ENCODE data around the gene CHMP4B. TPM values are rescaled to one million over a fixed set of nuclear protein-coding genes. Genes with fewer than 3 reads are reported as not detected.

Gene CHMP4B
- total RNA-seq, 1 donor from 2014 or later = 97.2 TPM

GRCh38 chr20:33783818-33784217 is 27.3 kb upstream of the CHMP4B start:
- H3K4me1 Mint-ChIP-seq = peaks cover 26% of the 10 kb centered on the region
- no peaks in the 10 kb centered on the region for H3K27me3 Mint-ChIP-seq (ENCODE audit: low read depth)
- DNase-seq (ENCODE audit: low read depth, low spot score) = no peak
- H3K9me3 Mint-ChIP-seq = no peaks in the 10 kb centered on the region
- no peak for TF ChIP-seq CTCF (conservative IDR thresholded peaks at IDR 0.05)
- no peaks in the 10 kb centered on the region for H3K36me3 Mint-ChIP-seq (ENCODE audit: low read depth)
- no peak overlapping the region for H3K27ac Mint-ChIP-seq (ENCODE audit: unreplicated experiment)
- H3K4me3 Mint-ChIP-seq = no peak overlapping the region

- no peak overlapping the region for H3K4me3 Mint-ChIP-seq
- H3K36me3 Mint-ChIP-seq (ENCODE audit: low read depth) = no peaks in the 10 kb centered on the region
- H3K4me1 Mint-ChIP-seq = peaks cover 26% of the 10 kb centered on the region
- DNase-seq (ENCODE audit: low read depth, low spot score) = no peak
- no peaks in the 10 kb centered on the region for H3K9me3 Mint-ChIP-seq
- no peaks in the 10 kb centered on the region for H3K27me3 Mint-ChIP-seq (ENCODE audit: low read depth)
- TF ChIP-seq CTCF (conservative IDR thresholded peaks at IDR 0.05) = no peak
- H3K27ac Mint-ChIP-seq (ENCODE audit: unreplicated experiment) = no peak overlapping the region
Measured at GRCh38 chr20:33784225-33784624, 26.9 kb upstream of the CHMP4B start.

GRCh38 chr20:33785503-33785902 is 25.6 kb upstream of the CHMP4B start:
- Mint-ChIP-seq H3K27me3 (ENCODE audit: low read depth) (no peaks in the 10 kb centered on the region), H3K4me3 (no peak overlapping the region), H3K9me3 (no peaks in the 10 kb centered on the region), H3K36me3 (ENCODE audit: low read depth) (no peaks in the 10 kb centered on the region), H3K4me1 (peaks cover 26% of the 10 kb centered on the region), H3K27ac (ENCODE audit: unreplicated experiment) (no peak overlapping the region)
- DNase-seq (ENCODE audit: low read depth, low spot score) = no peak
- no peak for TF ChIP-seq CTCF (conservative IDR thresholded peaks at IDR 0.05)

GRCh38 chr20:33787253-33787891 is 23.8 kb upstream of the CHMP4B start:
- Mint-ChIP-seq H3K36me3 (ENCODE audit: low read depth) (no peaks in the 10 kb centered on the region), H3K4me1 (peaks cover 26% of the 10 kb centered on the region), H3K4me3 (no peak overlapping the region), H3K9me3 (no peaks in the 10 kb centered on the region), H3K27ac (ENCODE audit: unreplicated experiment) (peak overlapping the region; percentile 83), H3K27me3 (ENCODE audit: low read depth) (no peaks in the 10 kb centered on the region)
- TF ChIP-seq CTCF (conservative IDR thresholded peaks at IDR 0.05) = no peak
- DNase-seq (ENCODE audit: low read depth, low spot score) = no peak

GRCh38 chr20:33788351-33789049 is 22.6 kb upstream of the CHMP4B start:
- no peak for DNase-seq (ENCODE audit: low read depth, low spot score)
- no peaks in the 10 kb centered on the region for H3K9me3 Mint-ChIP-seq
- no peak overlapping the region for H3K4me3 Mint-ChIP-seq
- peaks cover 21% of the 10 kb centered on the region for H3K4me1 Mint-ChIP-seq
- H3K27ac Mint-ChIP-seq (ENCODE audit: unreplicated experiment) = peak overlapping the region; percentile 86
- TF ChIP-seq CTCF (conservative IDR thresholded peaks at IDR 0.05) = no peak
- H3K36me3 Mint-ChIP-seq (ENCODE audit: low read depth) = no peaks in the 10 kb centered on the region
- no peaks in the 10 kb centered on the region for H3K27me3 Mint-ChIP-seq (ENCODE audit: low read depth)

All from neural crest cell (in vitro differentiated cells).